ENCODE results near the gene SRPX2.
"Not testable (repeated sequence)": the region's sequence is repeated elsewhere in the genome, so short reads cannot be mapped to it uniquely, and the experiment has no call there.

The SRPX2 gene

DNA sequence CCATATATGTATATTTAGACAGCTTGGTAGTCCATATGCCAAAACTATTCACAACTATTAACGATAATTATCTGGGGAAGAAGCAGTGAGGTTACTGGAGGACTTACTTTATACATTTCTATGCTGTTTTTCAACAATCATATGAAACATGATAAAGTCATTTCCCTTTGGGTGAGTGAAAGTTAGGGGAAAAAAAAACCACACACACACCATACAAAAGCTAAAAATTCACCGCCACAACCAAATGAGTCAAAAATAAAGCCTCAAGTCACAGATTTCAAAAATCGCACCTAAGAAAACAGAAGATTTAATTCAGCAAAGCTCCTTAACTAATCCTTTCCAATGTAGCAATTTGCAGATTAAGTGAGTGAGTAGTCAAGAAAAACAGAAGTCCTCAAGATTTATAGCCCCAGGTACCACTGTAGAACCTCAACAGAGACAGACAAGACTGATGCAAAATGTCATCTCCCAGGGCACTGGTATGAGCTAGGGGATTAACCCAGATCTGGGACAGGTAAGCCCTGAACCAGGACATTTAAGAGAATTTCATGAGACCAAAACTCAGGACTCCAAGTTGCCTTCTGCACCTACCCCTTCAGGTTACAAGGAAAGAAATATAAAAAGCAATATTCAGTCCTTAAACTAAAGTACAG, 52.8 kb downstream of the SRPX2 start:
- no peak for DNase-seq (ENCODE audit: low spot score)

GRCh38 chrX:100698551-100698950, 54.6 kb downstream of the SRPX2 start:
- DNase-seq (ENCODE audit: low spot score): no peak

DNA sequence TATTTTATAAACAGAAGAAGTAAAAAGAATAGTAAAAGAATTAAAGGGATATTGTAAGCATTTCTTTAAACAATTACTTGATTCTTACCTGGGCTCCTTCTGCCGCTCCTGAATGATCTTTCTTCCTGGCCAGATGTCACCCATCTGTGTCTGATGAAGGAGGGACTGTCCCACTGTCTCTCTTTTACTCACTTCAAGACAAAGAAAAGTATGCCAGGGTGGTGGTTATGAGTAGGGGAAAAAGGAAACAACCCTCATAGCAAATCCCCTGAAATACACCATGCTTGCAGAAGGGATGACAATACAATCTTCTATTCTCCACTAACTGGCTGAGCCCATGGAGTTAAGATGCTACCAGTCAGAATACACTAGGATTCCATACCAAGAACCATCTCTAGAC, 56.8 kb downstream of the SRPX2 start:
- no peak for DNase-seq (ENCODE audit: low spot score)

DNA sequence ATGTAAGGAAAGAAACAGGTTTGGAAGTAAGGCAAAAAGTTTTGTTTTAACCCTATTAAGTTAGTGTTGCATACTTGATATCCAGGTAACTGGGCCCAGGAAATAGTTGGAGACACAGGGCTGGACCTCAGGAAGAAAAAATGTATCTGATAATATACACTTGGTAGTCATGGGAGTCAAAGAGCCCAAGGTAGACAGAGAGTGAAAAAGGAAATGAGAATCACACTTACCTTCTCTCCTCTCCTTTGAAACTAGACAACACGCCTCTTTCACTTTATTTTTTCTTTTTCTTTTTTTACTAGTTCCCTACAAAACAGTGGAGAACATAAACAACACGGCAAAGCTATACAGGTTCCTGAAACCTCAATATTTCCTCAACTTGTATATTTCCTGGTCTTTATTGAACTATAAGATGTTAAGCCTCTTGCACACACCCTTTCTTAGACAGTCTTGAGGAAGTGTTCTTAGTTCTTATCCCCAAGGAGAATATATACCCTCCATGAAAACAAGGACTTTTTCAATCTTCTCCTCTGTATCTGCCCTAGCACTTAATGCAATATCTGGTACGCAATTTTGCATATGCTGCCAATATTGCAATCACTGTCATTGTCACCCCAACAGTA, 60.7 kb downstream of the SRPX2 start:
- DNase-seq (ENCODE audit: low spot score): no peak

DNA sequence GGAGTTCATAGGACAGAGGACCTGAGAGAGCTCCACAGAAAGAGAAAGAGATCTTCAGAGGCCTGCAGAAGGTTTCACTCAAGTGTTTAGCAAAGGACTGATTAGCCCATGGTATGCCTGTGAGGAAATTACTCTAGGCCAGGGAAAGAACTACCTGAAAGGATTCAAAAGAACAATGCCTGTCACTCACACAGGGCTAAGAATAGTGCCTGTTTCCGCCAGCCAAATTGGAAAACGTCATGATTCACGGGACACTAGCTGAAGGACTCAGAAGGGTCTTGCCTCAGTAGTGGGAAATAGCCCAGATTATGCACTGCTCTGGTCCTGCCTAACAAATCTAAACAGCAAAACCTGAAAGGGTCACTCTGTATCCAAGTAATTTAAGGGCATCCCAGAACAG, 66.8 kb downstream of the SRPX2 start:
- no peak for DNase-seq (ENCODE audit: low spot score)

DNA sequence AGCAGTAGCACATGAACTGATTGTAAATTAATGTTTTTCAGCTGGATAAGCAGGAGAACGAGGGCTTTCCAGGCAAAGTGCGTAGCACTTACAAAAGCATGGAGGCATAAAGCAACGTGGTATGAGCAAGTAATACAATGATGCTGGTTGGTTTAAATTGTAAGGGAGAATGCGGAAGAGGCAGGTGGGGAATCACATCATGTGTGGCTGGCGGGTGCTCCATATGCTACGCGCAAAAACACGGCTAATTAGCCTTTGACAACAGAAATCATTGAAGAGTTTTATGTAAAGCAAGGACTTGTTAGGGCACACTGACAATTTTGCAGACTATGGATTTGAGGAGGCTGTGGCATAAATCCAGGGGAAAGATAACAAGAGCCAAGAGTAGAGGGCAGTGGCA, 73.4 kb downstream of the SRPX2 start:
- no peak for DNase-seq (ENCODE audit: low spot score)

DNA sequence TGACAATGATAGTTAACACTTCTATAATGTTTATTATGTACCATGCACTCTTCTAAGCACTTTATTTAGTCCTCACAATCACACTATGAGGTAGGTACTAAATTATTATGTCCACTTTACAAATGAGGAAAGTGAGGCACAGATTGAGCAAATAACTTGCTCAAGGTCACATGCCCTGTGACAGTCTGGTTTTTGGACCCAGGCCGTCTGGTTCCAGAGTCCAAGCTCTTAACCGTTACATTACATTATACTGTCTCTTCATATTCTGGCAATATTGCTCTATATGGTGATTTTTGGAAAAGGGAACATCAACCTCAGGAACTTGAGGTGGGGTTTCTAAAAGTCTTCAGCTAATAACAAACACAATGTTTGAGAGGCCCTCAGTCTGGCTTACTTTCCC, 75.1 kb downstream of the SRPX2 start:
- no peak for DNase-seq (ENCODE audit: low spot score)

GRCh38 chrX:100720301-100720700, 76.3 kb downstream of the SRPX2 start:
- no peak for DNase-seq (ENCODE audit: low spot score)

- no peak for DNase-seq (ENCODE audit: low spot score)
These were observed 77.3 kb downstream of the SRPX2 start for GRCh38 chrX:100721328-100721727.

DNA sequence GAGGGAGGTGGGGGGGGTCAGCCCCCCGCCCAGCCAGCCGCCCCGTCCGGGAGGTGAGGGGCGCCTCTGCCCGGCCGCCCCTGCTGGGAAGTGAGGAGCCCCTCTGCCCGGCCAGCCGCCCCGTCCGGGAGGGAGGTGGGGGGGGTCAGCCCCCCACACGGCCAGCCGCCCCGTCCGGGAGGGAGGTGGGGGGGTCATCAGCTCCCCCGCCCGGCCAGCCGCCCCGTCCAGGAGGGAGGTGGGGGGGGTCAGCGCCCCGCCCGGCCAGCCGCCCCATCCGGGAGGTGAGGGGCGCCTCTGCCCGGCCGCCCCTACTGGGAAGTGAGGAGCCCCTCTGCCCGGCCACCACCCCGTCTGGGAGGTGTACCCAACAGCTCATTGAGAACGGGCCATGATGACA, 80.0 kb downstream of the SRPX2 start:
- DNase-seq (ENCODE audit: low spot score): not testable (repeated sequence)
